HG02588 (cell line): ENCODE results near the gene VIPR2.

Experiments used
- ATAC-seq: cut with Tn5 transposase; IDR thresholded peaks from one replicate; pipeline ENCODE4 v1.9.1; 2021; ENCODE audit warnings: mild to moderate bottlenecking, moderate library complexity; ENCODE audit not compliant: unreplicated experiment

The VIPR2 gene

GRCh38 chr7:159158125-159158887 is 13.6 kb upstream of the VIPR2 start:
- ATAC-seq: no peak

- ATAC-seq: no peak
These were observed 13.0 kb upstream of the VIPR2 start for GRCh38 chr7:159157714-159158113.

DNA sequence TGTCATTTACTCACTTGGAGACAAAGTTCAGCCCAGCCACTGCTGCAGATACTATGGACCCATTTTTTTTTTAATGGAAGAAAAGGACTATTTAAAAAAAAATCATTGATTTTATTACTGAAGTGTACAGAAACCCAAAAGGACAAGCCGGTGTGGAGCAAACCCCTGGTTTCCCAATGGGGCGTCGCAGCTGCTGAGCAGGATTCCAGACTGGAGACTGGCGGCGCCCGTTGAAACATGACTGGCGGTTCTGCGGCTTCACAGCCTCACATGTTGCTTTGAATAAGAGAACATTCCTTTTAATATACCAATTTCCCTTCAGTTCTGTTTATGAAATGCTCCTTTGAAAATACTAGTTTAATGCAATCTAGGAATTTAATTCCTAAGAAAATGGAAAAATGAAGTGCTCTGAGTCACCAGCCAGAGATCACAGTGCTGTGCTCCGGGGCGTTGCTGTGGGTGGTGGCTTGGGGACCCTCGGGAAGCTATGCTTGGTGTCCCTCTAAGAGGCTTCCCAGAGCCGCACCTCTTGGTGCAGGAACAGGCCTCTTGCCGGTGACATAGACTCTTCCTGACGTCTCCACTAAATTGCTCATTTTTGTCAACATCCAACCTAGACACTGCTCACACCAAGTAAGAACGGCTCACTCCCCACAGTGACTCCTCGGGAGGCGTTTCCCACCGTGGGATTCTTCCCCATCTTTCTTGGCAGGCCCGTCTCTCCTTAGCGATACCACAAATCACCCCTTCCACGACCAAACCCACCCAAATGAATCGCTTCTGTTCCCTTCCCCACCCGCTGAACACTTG is 12.0 kb upstream of the VIPR2 start:
- ATAC-seq: no peak

- ATAC-seq: no peak
These were observed 10.7 kb upstream of the VIPR2 start for GRCh38 chr7:159155410-159155809.

GRCh38 chr7:159154243-159154642 is 9.6 kb upstream of the VIPR2 start:
- ATAC-seq: no peak

DNA sequence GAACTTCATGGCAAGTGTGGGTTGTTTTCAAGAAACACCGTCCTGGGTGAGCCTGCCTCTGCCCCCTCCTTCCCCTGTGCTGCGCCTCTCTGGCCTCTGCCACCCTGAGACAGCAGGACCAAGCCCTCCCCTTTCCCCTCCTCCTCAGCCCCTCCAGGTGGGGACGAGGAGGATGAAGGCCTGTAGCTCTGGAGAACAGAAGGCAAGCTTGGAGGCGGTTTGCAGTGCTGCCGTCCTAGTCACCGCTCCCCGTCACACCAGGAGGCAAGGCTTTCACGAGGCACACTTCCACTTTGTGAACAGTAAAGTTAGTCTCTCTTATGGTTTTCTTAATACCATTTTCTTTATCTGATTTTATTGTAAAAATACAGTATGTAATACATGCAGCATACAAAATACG is 8.8 kb upstream of the VIPR2 start:
- no peak for ATAC-seq

DNA sequence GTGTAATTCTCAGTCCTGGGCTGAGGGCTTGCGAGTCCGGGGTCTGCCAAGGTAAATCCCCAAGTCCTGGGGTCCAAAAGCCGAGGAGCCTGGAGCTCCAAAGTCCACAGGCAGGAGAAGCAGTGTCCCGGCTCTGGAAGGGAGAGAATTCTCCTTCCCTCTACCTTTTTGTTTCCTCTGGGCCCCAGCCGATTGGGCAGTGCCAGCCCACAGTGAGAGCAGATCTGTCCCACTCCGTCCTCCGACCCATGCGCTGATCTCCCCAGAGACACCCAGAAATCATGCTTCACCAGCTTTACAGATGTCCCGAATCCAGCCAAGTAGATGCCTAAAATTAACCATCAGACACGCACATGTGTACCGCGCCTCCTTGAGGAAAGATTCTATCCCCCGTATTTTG is 8.1 kb upstream of the VIPR2 start:
- ATAC-seq: no peak

DNA sequence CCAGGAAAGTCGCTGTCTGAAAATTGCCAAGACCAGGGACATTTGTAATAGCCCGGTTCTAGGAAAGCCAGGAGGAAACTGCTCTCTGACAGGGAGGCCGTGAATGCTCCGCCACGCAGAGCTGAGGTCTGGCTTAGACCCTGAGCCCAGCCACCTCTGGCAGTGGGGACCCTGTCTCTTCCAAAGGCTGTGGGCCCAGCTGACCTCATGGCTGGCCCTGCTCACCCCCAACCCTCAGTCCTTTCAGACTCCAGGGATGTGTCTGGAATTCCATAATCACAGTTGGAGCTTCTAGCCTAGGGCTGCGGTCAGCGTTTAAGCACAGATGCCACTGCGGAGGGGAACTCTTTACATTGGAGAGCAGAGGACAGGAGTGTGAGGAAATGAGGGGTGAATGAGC is 6.6 kb upstream of the VIPR2 start:
- no peak for ATAC-seq

DNA sequence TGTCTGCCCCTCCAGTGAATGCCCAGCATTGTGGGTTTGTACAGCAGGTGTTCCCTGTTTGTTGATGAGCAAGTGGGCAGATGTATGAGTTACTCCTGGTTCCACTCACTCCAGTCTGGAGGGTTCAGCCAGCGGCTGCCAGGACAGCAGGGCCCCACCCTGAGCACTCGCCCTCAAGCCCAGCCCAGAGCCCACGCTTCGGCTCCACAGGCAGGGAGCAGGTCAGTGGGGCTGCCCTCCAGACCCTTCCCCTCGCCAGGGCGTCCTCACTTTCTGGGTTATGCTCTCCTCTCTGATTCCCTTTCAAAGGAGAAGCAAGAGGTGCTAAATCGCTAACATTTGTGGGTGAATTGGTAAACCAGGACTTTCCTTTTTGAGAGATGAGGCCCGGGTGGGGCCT is 4.8 kb upstream of the VIPR2 start:
- no peak for ATAC-seq

GRCh38 chr7:159148430-159149395 is 4.0 kb upstream of the VIPR2 start:
- ATAC-seq: no peak

DNA sequence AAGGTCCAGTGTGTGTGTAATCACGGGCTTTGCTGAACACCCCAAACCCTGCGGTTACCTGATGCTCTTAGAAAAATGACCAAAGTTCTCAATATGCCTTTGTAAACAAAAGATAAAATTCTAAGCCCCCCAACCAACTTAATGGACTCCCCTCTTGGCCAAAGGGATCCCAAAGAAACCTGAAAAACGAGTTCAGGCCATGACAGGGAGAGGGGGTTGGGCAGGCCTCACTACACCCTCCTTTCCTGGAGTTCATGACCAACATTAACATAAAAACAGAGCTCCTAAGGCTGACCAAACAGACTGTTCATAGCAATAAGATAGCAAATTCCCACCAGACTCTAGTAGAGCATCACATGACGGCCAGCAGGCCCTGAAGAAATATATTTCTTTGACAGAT is 3.0 kb upstream of the VIPR2 start:
- ATAC-seq: no peak

GRCh38 chr7:159147246-159147645 is 2.6 kb upstream of the VIPR2 start:
- no peak for ATAC-seq

DNA sequence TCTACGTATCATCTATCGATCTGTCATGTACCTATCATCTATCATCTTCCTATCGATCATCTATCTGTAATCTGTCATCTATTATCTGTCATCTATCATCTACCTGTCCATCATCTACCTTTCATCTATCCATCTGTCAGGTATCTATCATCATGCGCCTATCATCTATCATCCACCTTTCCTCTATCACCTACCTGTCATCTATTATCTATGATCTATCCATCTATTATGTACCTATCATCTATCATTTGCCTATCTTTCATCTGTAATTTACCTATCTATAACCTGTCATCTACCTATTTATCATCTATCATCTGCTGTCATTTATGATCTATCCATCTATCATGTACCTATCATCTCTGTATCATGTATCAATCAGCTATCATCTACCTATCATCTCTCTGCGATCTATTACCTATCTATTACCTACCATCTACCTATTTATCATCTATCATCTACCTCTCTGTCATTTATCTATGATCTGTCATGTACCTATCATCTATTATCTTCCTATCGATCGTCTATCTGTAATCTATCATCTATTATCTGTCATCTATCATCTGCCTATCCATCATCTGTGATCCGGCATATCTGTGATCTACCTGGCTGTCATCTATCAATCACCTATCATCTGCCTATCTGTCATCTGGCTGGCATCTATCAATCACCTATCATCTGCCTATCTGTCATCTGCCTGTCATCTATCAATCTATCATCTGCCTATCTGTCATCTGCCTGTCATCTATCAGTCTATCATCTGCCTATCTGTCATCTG is 1.6 kb upstream of the VIPR2 start:
- no peak for ATAC-seq

DNA sequence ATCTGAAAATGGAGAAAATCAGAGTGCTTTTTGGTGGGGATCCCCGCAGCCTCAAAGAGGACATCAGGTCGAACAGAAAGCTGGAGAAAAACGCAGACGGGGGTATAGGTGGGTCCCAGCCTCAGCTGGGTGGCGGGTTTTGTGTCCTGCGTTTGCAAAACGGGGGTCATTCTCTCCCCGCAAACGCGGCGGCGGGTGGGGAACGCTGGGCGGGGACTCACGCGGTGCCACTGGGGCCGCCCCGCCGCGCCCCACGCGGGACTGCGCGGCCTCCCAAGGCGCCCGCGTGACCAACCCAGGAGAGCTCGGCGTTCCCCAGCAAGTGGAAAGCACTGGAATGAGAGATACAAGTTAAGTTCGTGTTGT is 806 bp upstream of the VIPR2 start:
- ATAC-seq: no peak

GRCh38 chr7:159143780-159144757 is 598 bp downstream of the VIPR2 start:
- ATAC-seq: no peak

DNA sequence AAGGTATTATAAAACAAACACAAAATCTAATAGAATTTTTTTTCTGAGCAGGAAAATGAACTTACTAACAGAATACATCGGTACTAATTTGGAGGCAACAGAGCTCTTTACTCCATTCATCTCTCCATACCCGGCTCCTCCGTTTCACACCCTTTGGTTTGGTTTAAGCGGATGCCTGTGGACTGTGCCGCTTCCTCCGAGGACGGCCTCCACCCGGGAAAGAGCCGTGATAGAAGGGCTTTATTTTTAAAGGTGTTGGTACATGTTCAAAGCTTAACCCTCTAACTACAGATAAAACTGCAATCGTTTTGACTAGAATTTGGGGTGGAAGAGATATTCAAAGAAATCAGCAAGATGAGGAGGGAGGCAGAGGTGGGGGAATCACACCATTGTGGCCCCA is 1.9 kb downstream of the VIPR2 start:
- no peak for ATAC-seq

- ATAC-seq: no peak
These were observed 2.5 kb downstream of the VIPR2 start for GRCh38 chr7:159142199-159142598.

GRCh38 chr7:159141660-159142059 is 3.0 kb downstream of the VIPR2 start:
- no peak for ATAC-seq

DNA sequence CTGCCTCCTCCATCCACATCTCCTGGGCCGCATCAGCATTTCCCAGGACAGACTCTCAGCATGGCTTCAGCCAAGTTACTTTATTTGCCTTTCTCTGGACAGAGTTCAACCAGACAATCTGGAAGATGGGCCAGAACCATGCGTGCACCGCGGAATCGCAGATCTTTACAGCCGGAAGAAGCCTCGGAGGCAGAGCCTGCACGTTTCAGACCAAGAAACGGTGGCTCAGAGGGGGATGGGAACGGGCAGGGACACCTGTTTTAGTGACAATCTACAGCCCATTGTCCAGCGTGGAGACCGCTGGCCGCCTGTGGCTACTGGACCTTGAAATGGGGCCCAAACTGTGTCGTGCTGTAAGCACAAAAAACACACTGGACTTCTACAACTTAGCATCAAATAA is 3.5 kb downstream of the VIPR2 start:
- no peak for ATAC-seq
